SK-N-MC (cell line): Measurements from ENCODE around the gene GALNT6.

ENCODE experiments used
- EZH2 ChIP-seq: fragments of 200-600 bp; sonication (generic); IDR thresholded peaks from one replicate; pipeline ENCODE4 v1.6.1; 2017; ENCODE audit warnings: antibody characterized with exemption
- FOXP2 ChIP-seq: optimal IDR thresholded peaks from 2 replicates; pipeline ENCODE3; 2011; ENCODE audit warnings: mild to moderate bottlenecking, moderate library complexity; ENCODE audit not compliant: insufficient read depth; ENCODE audit errors: extremely low read length, control extremely low read depth
- POLR2AphosphoS5 ChIP-seq: IDR thresholded peaks from 2 replicates; pipeline ENCODE4 v1.6.1; 2012; ENCODE audit warnings: mild to moderate bottlenecking, low read depth, low read length, borderline replicate concordance

DNA sequence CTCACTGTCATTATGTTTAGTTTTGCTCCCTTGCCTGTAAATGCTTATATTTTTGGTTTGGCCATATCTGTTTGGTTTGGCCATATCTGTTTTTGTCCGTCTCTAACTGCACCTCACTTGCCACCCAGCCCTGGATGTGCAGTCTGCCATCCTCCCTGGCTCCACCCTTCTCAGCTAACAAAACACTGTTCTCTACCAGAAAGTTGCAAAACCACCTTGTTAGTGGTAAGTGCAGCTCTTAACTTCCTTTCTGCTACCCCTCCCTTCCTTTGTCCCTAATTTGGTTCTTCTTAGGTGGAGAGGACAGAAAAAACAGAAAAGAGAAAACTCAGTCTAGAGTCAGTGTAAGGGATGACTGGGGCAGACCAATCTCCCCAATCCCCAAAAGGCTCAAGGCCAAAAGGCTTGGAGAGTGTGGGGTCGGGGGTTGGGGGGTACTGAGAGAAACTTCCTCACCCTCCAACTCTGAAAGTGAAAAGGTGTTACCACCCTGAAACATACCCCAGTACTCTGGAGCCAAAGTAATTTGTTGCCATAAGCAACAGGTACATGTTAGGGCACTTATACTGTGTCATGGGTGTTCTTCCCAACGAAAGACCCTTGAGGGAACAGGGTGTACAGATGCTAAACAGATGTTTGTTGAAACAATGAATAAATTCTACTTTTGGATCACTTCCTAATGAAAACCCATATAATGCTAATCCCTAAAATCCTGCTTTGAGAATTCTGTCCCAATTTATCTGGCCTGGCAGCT, 72.2 kb downstream of the GALNT6 start:
- no peak for TF ChIP-seq EZH2
- TF ChIP-seq POLR2AphosphoS5, result no peak
- no peak for TF ChIP-seq FOXP2
